PFSK-1 (cell line): ENCODE measurements around the gene KPNB1.

Experiments
- REST ChIP-seq, 2 experiments: IDR thresholded peaks; 2 replicates each; pipeline versions ENCODE4 v1.6.1 to v1.8.0; 2011 to 2012; ENCODE audit warnings: low read depth in 2 of 2, low read length in 2 of 2, control low read depth in 1 of 2, inconsistent platforms in 1 of 2, mild to moderate bottlenecking in 1 of 2, moderate library complexity in 1 of 2; ENCODE audit not compliant: insufficient read depth in 1 of 2
- SIN3A ChIP-seq: IDR thresholded peaks from 2 replicates; pipeline ENCODE4 v1.6.1; 2012; ENCODE audit warnings: mild to moderate bottlenecking, low read length, moderate library complexity, borderline replicate concordance; ENCODE audit not compliant: insufficient read depth
- TAF1 ChIP-seq: IDR thresholded peaks from 2 replicates; pipeline ENCODE4 v1.6.1; 2012; ENCODE audit warnings: low read length, control low read depth, borderline replicate concordance; ENCODE audit not compliant: insufficient read depth

GRCh38 chr17:47604598-47604927 is 45.2 kb upstream of the KPNB1 start:
- TF ChIP-seq REST (IDR thresholded peaks at IDR 0.05; ENCODE audit: insufficient read depth in 1 of 2, low read depth in 2 of 2, low read length in 2 of 2) (no peak), SIN3A (no peak), TAF1 (no peak)
